ENCODE measurements around the gene TECR. TPM values are rescaled to one million over a fixed set of nuclear protein-coding genes. Genes with fewer than 3 reads are reported as not detected.

TECR gene
- total and polyA plus RNA-seq, 9 of the 15 experiments (the other 6 are each of a cell fraction or from before 2014, with no cell fraction given), result 29.3 to 211 (median 81.4) TPM

DNA sequence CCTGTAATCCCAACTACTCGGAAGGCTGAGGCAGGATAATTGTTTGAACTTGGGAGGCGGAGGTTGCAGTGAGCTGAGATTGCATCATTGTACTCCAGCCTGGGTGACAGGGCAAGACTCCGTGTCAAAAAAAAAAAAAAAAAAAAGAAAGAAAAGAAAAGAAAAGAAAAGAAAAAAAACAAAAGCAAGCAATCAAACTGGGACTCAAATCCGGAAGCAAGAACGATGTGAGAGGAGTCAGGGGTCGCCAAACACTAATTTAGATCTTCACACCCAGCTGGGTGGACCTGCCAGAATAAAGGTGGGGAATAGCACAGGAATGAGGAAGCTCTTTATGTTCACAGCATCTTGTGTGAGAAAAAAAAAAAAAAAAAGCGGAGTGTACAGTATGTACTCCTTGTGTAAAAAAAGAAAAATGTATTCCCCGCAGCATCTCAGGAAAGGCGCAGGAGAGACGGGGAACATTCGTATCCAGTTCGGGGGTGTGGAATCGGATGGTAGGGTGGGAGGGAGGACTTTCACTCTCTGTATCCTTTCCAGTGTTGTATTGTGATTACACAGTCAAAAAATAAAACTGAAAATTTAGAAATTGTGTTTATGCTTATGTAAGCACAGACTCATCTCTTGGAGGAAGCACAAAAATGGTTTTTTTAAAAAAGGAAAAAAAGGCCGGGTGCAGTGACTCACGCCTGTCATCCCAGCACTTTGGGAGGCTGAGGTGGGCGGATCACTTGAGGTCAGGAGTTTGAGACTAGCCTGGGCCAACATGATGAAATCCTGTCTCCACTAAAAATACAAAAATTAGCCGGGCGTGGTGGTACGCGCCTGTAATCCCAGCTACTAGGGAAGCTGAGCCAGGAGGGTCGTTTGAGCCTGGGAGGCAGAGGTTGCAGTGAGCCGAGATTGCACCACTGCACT is 18.8 kb upstream of the TECR start (continued):
- TF ChIP-seq, protein P1, sequence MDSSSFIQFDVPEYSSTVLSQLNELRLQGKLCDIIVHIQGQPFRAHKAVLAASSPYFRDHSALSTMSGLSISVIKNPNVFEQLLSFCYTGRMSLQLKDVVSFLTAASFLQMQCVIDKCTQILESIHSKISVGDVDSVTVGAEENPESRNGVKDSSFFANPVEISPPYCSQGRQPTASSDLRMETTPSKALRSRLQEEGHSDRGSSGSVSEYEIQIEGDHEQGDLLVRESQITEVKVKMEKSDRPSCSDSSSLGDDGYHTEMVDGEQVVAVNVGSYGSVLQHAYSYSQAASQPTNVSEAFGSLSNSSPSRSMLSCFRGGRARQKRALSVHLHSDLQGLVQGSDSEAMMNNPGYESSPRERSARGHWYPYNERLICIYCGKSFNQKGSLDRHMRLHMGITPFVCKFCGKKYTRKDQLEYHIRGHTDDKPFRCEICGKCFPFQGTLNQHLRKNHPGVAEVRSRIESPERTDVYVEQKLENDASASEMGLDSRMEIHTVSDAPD (CRISPR knock-in tag; IDR thresholded peaks at IDR 0.05), result no peak
- TF ChIP-seq, protein P2, sequence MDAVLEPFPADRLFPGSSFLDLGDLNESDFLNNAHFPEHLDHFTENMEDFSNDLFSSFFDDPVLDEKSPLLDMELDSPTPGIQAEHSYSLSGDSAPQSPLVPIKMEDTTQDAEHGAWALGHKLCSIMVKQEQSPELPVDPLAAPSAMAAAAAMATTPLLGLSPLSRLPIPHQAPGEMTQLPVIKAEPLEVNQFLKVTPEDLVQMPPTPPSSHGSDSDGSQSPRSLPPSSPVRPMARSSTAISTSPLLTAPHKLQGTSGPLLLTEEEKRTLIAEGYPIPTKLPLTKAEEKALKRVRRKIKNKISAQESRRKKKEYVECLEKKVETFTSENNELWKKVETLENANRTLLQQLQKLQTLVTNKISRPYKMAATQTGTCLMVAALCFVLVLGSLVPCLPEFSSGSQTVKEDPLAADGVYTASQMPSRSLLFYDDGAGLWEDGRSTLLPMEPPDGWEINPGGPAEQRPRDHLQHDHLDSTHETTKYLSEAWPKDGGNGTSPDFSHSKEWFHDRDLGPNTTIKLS (IDR thresholded peaks at IDR 0.05; ENCODE audit: borderline replicate concordance, low read depth), result no peak
- TF ChIP-seq, protein P3, sequence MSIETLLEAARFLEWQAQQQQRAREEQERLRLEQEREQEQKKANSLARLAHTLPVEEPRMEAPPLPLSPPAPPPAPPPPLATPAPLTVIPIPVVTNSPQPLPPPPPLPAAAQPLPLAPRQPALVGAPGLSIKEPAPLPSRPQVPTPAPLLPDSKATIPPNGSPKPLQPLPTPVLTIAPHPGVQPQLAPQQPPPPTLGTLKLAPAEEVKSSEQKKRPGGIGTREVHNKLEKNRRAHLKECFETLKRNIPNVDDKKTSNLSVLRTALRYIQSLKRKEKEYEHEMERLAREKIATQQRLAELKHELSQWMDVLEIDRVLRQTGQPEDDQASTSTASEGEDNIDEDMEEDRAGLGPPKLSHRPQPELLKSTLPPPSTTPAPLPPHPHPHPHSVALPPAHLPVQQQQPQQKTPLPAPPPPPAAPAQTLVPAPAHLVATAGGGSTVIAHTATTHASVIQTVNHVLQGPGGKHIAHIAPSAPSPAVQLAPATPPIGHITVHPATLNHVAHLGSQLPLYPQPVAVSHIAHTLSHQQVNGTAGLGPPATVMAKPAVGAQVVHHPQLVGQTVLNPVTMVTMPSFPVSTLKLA (conservative IDR thresholded peaks at IDR 0.05), result no peak
- no peak for TF ChIP-seq CHD1 (IDR thresholded peaks at IDR 0.05; ENCODE audit: low read length)
- TF ChIP-seq, protein P4, sequence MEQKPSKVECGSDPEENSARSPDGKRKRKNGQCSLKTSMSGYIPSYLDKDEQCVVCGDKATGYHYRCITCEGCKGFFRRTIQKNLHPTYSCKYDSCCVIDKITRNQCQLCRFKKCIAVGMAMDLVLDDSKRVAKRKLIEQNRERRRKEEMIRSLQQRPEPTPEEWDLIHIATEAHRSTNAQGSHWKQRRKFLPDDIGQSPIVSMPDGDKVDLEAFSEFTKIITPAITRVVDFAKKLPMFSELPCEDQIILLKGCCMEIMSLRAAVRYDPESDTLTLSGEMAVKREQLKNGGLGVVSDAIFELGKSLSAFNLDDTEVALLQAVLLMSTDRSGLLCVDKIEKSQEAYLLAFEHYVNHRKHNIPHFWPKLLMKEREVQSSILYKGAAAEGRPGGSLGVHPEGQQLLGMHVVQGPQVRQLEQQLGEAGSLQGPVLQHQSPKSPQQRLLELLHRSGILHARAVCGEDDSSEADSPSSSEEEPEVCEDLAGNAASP (IDR thresholded peaks at IDR 0.05), result no peak
- TF ChIP-seq HIVEP1 (CRISPR knock-in tag; IDR thresholded peaks at IDR 0.05), result no peak
- TF ChIP-seq SUPT5H (IDR thresholded peaks at IDR 0.05), result no peak
- no peak for TF ChIP-seq PHF20 (IDR thresholded peaks at IDR 0.05; ENCODE audit: partially characterized antibody)
- no peak for TF ChIP-seq LCOR (CRISPR knock-in tag; IDR thresholded peaks at IDR 0.05)
- TF ChIP-seq, protein P5, sequence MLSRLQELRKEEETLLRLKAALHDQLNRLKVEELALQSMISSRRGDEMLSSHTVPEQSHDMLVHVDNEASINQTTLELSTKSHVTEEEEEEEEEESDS (CRISPR knock-in tag; IDR thresholded peaks at IDR 0.05), result no peak
- TF ChIP-seq ZNF263 (CRISPR knock-in tag; IDR thresholded peaks at IDR 0.05; ENCODE audit: borderline replicate concordance), result no peak
- TF ChIP-seq MCM7 (IDR thresholded peaks at IDR 0.05), result no peak
- TF ChIP-seq GATAD2B (IDR thresholded peaks at IDR 0.05; ENCODE audit: borderline replicate concordance), result no peak
- peak; percentile 74 for TF ChIP-seq ZNF316 (IDR thresholded peaks at IDR 0.05)
- TF ChIP-seq HMG20B (CRISPR knock-in tag; IDR thresholded peaks at IDR 0.05), result no peak
- no peak for TF ChIP-seq RAD21 (CRISPR knock-in tag; conservative IDR thresholded peaks at IDR 0.05 in 1 of 2, IDR thresholded peaks at IDR 0.05 in 1 of 2)
- TF ChIP-seq BRF1 (IDR thresholded peaks at IDR 0.05; ENCODE audit: borderline replicate concordance, extremely low read depth, insufficient read length), result no peak
- TF ChIP-seq, protein P6, sequence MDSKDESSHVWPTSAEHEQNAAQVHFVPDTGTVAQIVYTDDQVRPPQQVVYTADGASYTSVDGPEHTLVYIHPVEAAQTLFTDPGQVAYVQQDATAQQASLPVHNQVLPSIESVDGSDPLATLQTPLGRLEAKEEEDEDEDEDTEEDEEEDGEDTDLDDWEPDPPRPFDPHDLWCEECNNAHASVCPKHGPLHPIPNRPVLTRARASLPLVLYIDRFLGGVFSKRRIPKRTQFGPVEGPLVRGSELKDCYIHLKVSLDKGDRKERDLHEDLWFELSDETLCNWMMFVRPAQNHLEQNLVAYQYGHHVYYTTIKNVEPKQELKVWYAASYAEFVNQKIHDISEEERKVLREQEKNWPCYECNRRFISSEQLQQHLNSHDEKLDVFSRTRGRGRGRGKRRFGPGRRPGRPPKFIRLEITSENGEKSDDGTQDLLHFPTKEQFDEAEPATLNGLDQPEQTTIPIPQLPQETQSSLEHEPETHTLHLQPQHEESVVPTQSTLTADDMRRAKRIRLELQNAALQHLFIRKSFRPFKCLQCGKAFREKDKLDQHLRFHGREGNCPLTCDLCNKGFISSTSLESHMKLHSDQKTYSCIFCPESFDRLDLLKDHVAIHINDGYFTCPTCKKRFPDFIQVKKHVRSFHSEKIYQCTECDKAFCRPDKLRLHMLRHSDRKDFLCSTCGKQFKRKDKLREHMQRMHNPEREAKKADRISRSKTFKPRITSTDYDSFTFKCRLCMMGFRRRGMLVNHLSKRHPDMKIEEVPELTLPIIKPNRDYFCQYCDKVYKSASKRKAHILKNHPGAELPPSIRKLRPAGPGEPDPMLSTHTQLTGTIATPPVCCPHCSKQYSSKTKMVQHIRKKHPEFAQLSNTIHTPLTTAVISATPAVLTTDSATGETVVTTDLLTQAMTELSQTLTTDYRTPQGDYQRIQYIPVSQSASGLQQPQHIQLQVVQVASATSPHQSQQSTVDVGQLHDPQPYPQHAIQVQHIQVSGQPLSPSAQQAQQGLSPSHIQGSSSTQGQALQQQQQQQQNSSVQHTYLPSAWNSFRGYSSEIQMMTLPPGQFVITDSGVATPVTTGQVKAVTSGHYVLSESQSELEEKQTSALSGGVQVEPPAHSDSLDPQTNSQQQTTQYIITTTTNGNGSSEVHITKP (IDR thresholded peaks at IDR 0.05; ENCODE audit: partially characterized antibody), result no peak
